Mesothelial cell of epicardium (in vitro differentiated cells): ENCODE results near the gene MIEF1. TPM values are rescaled to one million over a fixed set of nuclear protein-coding genes. Genes with fewer than 3 reads are reported as not detected.
A peak's percentile ranks its signal among the peaks of the same experiment; 100 is the strongest.

Experiments
- DNase-seq, 2 experiments: peaks; one replicate each; pipeline ENCODE4 v3.0.0; 2021; ENCODE audit warnings: low spot score in 2 of 2; ENCODE audit not compliant: unreplicated experiment in 2 of 2
- H3K27ac Mint-ChIP-seq: 2 replicates; pipeline ENCODE4 v1.8.0; 2021; ENCODE audit warnings: mixed read lengths
- H3K27me3 Mint-ChIP-seq: 2 replicates; pipeline ENCODE4 v1.8.0; 2021; ENCODE audit warnings: low read depth, mixed read lengths
- H3K36me3 Mint-ChIP-seq: 2 replicates; pipeline ENCODE4 v1.8.0; 2021; ENCODE audit warnings: mixed read lengths
- H3K4me1 Mint-ChIP-seq: 2 replicates; pipeline ENCODE4 v1.8.0; 2021; ENCODE audit warnings: mixed read lengths
- H3K4me3 Mint-ChIP-seq: 2 replicates; pipeline ENCODE4 v1.8.0; 2021; ENCODE audit warnings: mild to moderate bottlenecking, moderate library complexity, mixed read lengths
- H3K9me3 Mint-ChIP-seq: 2 replicates; pipeline ENCODE4 v1.8.0; 2021; ENCODE audit warnings: mixed read lengths
- total RNA-seq: library from RNA; stranded (reverse); gene quantifications from 3 replicates; pipeline ENCODE4 v1.2.1, GENCODE V29; 2021
- TF ChIP-seq, protein P1 (sequence below): fragments of 200-600 bp; sonication (generic); IDR thresholded peaks from one replicate; pipeline ENCODE4 v1.5.0; 2021; ENCODE audit warnings: antibody characterized with exemption; ENCODE audit not compliant: unreplicated experiment

Gene MIEF1
- total RNA-seq, result 29.7 to 35.0 TPM (median 31.9 TPM) in 3 replicates

- H3K27ac Mint-ChIP-seq, result peak within 1 kb of the TSS; percentile 97
- H3K4me1 Mint-ChIP-seq, result peaks cover 38% of the 10 kb centered on the region
- TF ChIP-seq, protein P1, sequence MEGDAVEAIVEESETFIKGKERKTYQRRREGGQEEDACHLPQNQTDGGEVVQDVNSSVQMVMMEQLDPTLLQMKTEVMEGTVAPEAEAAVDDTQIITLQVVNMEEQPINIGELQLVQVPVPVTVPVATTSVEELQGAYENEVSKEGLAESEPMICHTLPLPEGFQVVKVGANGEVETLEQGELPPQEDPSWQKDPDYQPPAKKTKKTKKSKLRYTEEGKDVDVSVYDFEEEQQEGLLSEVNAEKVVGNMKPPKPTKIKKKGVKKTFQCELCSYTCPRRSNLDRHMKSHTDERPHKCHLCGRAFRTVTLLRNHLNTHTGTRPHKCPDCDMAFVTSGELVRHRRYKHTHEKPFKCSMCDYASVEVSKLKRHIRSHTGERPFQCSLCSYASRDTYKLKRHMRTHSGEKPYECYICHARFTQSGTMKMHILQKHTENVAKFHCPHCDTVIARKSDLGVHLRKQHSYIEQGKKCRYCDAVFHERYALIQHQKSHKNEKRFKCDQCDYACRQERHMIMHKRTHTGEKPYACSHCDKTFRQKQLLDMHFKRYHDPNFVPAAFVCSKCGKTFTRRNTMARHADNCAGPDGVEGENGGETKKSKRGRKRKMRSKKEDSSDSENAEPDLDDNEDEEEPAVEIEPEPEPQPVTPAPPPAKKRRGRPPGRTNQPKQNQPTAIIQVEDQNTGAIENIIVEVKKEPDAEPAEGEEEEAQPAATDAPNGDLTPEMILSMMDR, result no peak
- peak within 1 kb of the TSS; percentile 98 for H3K4me3 Mint-ChIP-seq
- no peaks in the 10 kb centered on the region for H3K9me3 Mint-ChIP-seq
- DNase-seq, result peak; percentile 82 to 88
- no peaks in the 10 kb centered on the region for H3K27me3 Mint-ChIP-seq
- H3K36me3 Mint-ChIP-seq, result peaks cover 20% of the 10 kb centered on the region
Measured at GRCh38 chr22:39502109-39502788, at the start of gene MIEF1. Gene MIEF1, plus strand, starts transcription at chr22:39502290. Its CDS starts 9,005 bp downstream, at chr22:39511295.

DNA sequence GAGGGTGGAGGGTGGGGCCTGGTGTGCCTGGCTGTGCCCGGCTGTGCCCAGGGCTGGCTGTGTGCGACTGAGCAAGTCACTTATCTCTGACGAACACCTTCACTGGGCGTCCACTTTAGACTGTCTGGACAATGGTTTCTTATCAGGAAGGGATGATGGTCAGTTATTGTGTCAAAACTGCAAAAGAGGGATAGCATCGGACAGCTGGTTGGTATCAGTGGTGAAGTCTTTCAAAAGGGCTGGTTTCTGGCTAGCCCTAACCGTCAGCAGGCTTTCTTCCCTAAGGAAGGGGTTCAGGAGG is 49.4 kb upstream of the MIEF1 start:
- H3K9me3 Mint-ChIP-seq, result no peaks in the 10 kb centered on the region
- TF ChIP-seq, protein P1, result no peak
- H3K4me1 Mint-ChIP-seq, result peaks cover 53% of the 10 kb centered on the region
- H3K27me3 Mint-ChIP-seq, result no peaks in the 10 kb centered on the region
- H3K36me3 Mint-ChIP-seq, result no peaks in the 10 kb centered on the region
- no peak overlapping the region for H3K4me3 Mint-ChIP-seq
- no peak for DNase-seq
- peak overlapping the region; percentile 6 for H3K27ac Mint-ChIP-seq

DNA sequence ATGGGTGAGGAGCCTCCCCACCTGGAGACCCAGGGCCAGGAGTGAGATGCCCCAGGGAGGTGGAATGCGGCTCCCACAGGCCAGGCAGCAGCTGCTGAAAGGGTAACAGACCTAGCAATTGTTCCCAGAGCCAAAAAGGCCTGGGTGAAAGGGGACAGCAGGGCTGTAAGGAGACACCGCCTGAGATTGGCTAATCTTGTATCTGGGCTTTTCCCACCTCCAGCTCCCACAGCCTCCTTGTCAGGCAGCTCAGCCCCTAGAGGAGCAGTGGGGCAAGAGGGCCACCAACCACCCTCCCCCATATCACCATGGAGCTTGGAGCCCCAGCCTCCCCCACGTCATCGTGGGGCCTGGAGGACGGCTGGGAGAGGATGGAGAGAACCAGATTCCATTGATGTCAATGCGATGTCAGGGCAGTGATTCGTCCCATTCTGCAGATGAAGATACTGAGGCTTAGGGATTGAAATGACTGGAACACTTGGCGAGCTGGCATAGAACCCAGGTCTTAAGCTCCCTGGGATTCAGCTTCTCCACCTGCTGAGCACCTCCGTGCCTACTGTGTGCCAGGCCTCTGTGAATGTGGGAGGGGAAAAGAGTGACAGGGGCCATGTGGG is 48.2 kb upstream of the MIEF1 start:
- TF ChIP-seq, protein P1, result no peak
- H3K27ac Mint-ChIP-seq, result peak overlapping the region; percentile 76
- H3K4me1 Mint-ChIP-seq, result peaks cover 49% of the 10 kb centered on the region
- DNase-seq, result no peak
- H3K4me3 Mint-ChIP-seq, result peak overlapping the region; percentile 20
- no peaks in the 10 kb centered on the region for H3K27me3 Mint-ChIP-seq
- no peaks in the 10 kb centered on the region for H3K36me3 Mint-ChIP-seq
- no peaks in the 10 kb centered on the region for H3K9me3 Mint-ChIP-seq

DNA sequence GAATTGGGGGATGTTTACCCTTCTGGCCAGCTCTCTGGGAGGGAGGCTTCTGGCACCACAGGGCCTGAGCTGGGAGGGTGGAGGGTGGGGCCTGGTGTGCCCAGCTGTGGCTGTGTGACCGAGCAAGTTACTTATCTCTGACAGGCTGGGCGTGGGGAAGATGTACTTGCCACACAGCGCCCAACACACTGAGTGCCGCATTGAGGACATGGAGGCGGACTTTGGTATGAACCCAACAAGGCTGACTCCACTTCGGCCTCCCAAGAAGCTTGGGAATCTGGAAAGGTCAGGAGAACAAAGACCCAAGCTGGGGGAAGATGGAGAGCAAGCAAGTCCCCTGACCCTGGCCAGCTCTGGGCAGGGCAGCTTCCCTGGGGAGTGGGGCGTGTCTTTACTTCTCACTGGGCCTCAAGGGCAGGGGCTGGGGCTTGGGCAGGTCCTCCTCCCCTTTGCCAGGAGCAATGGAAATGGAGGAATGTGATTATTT is 47.7 kb upstream of the MIEF1 start:
- peak overlapping the region; percentile 34 for H3K4me3 Mint-ChIP-seq
- DNase-seq, result no peak
- no peaks in the 10 kb centered on the region for H3K36me3 Mint-ChIP-seq
- TF ChIP-seq, protein P1, result no peak
- H3K9me3 Mint-ChIP-seq, result no peaks in the 10 kb centered on the region
- peak overlapping the region; percentile 52 for H3K27ac Mint-ChIP-seq
- H3K27me3 Mint-ChIP-seq, result no peaks in the 10 kb centered on the region
- peaks cover 44% of the 10 kb centered on the region for H3K4me1 Mint-ChIP-seq

GRCh38 chr22:39456522-39457197 is 45.4 kb upstream of the MIEF1 start, which contains the start of gene MGAT3:
Gene MGAT3, plus strand, starts transcription at chr22:39457012. Its CDS starts 30,336 bp downstream, at chr22:39487348.
- peak within 1 kb of the TSS; percentile 74 for H3K4me3 Mint-ChIP-seq
- H3K27ac Mint-ChIP-seq, result peak within 1 kb of the TSS; percentile 59
- TF ChIP-seq, protein P1, result no peak
- no peaks in the 10 kb centered on the region for H3K9me3 Mint-ChIP-seq
- H3K4me1 Mint-ChIP-seq, result peaks cover 42% of the 10 kb centered on the region
- no peaks in the 10 kb centered on the region for H3K27me3 Mint-ChIP-seq
- DNase-seq, result no peak
- H3K36me3 Mint-ChIP-seq, result no peaks in the 10 kb centered on the region
